A673 (cell line): ENCODE data around the gene CDH15. TPM values are rescaled to one million over a fixed set of nuclear protein-coding genes. Genes with fewer than 3 reads are reported as not detected.

ENCODE experiments used
- BruUV-seq: library from RNA; stranded (reverse); fragments of 400-500 nt; replicated peaks from 2 replicates; lab custom pipeline; 2021; lab: Mats Ljungman, UMichigan
- CTCF ChIA-PET: fragments of 300-600 bp; sonication (Branson Sonifier 250); formaldehyde crosslinking; loops from one replicate; lab custom pipeline; 2022; ENCODE audit warnings: antibody characterized with exemption; lab: Charles Lee
- POLR2A ChIA-PET: fragments of 300-600 bp; sonication (Branson Sonifier 250); formaldehyde crosslinking; loops from one replicate; lab custom pipeline; 2022; ENCODE audit warnings: antibody characterized with exemption; ENCODE audit not compliant: low non-redundant PET; lab: Charles Lee
- DNase-seq: peaks from one replicate; pipeline ENCODE4 v3.0.0-alpha.2; 2015; ENCODE audit warnings: low spot score
- H3K27ac ChIP-seq: fragments of 200-600 bp; sonication (generic); 2 replicates; pipeline ENCODE4 v1.5.1; 2016; ENCODE audit warnings: mixed run types, low read depth, mild to moderate bottlenecking, mixed read lengths, antibody characterized with exemption, low read length; ENCODE audit not compliant: poor library complexity, severe bottlenecking
- H3K27me3 ChIP-seq: fragments of 200-600 bp; sonication (generic); replicated peaks from 2 replicates; pipeline ENCODE4 v1.6.1; 2017; ENCODE audit warnings: mixed run types, low read depth, mild to moderate bottlenecking, mixed read lengths, antibody characterized with exemption, low read length; ENCODE audit not compliant: insufficient read depth, poor library complexity
- H3K36me3 ChIP-seq: fragments of 200-600 bp; sonication (generic); 2 replicates; pipeline ENCODE4 v1.6.1; 2016; ENCODE audit warnings: mixed run types, mild to moderate bottlenecking, mixed read lengths, antibody characterized with exemption, low read length; ENCODE audit not compliant: insufficient read depth, poor library complexity, severe bottlenecking
- H3K4me1 ChIP-seq: fragments of 200-600 bp; sonication (generic); 2 replicates; pipeline ENCODE4 v1.6.1; 2017; ENCODE audit warnings: mixed run types, mild to moderate bottlenecking, mixed read lengths, antibody characterized with exemption, low read length; ENCODE audit not compliant: insufficient read depth, poor library complexity, severe bottlenecking
- H3K4me3 ChIP-seq: fragments of 200-600 bp; sonication (generic); 2 replicates; pipeline ENCODE4 v1.5.1; 2016; ENCODE audit warnings: low read depth, mixed run types, mild to moderate bottlenecking, mixed read lengths, low read length; ENCODE audit not compliant: poor library complexity, severe bottlenecking
- H3K9me3 ChIP-seq: fragments of 200-600 bp; sonication (generic); 2 replicates; pipeline ENCODE4 v1.6.1; 2016; ENCODE audit warnings: mixed run types, low read depth, mild to moderate bottlenecking, mixed read lengths, antibody characterized with exemption, low read length; ENCODE audit not compliant: poor library complexity, severe bottlenecking
- CTCF ChIP-seq: fragments of 300-800, 200-600 bp; sonication (generic); conservative IDR thresholded peaks from 2 replicates; pipeline ENCODE4 v1.5.1; 2017; ENCODE audit warnings: low read depth, mild to moderate bottlenecking, antibody characterized with exemption, low read length, moderate library complexity, mixed read lengths
- EZH2 ChIP-seq: fragments of 200-600 bp; sonication (generic); IDR thresholded peaks from 2 replicates; pipeline ENCODE4 v1.6.1; 2017; ENCODE audit warnings: borderline replicate concordance, low read depth, mild to moderate bottlenecking, mixed read lengths, antibody characterized with exemption, low read length; ENCODE audit not compliant: poor library complexity, severe bottlenecking
- intact Hi-C: fragments of 100-400 bp; cut with micrococcal nuclease; formaldehyde crosslinking; loops from one replicate; pipeline ENCODE4 v1.10.0; 2022; ENCODE audit not compliant: unreplicated experiment
- total RNA-seq: library from RNA; stranded (reverse); gene quantifications from 2 replicates; pipeline ENCODE4 v1.2.3, GENCODE V29; 2021

CDH15 gene
- total RNA-seq, 1 experiment from 2014 or later, result 0.13 TPM

GRCh38 chr16:89155851-89156739 lies 15.5 kb upstream of the CDH15 start:
- intact Hi-C loops, result no loop called here
- Histone ChIP-seq H3K36me3 (no peaks in the 10 kb centered on the region), H3K27ac (no peak overlapping the region), H3K4me3 (no peak overlapping the region), H3K4me1 (no peaks in the 10 kb centered on the region), H3K9me3 (no peaks in the 10 kb centered on the region), H3K27me3 (no peaks in the 10 kb centered on the region)
- POLR2A ChIA-PET, result no interaction called here
- CTCF ChIA-PET, result interaction anchor here (0.5 to 0.6 kb wide), 2 partner anchors 14 to 419 kb away, joined by 3 to 15 read pairs; no protein-coding TSS in a partner anchor
- TF ChIP-seq EZH2, result no peak
- no peak for TF ChIP-seq CTCF
- no peak for DNase-seq
- BruUV-seq, result no TSS peak

- Histone ChIP-seq H3K4me1 (no peaks in the 10 kb centered on the region), H3K36me3 (no peaks in the 10 kb centered on the region), H3K9me3 (no peaks in the 10 kb centered on the region), H3K27ac (no peak overlapping the region), H3K4me3 (no peak overlapping the region), H3K27me3 (no peaks in the 10 kb centered on the region)
- no peak for DNase-seq
- ChIA-PET POLR2A (no interaction called here), CTCF (no interaction called here)
- intact Hi-C loops, result no loop called here
- BruUV-seq, result no TSS peak
- no peak for TF ChIP-seq CTCF
- no peak for TF ChIP-seq EZH2
Observed at GRCh38 chr16:89156740-89157645, 14.6 kb upstream of the CDH15 start.

- no peak for TF ChIP-seq EZH2
- no peak for TF ChIP-seq CTCF
- H3K27ac ChIP-seq, result no peak overlapping the region
- ChIA-PET CTCF (no interaction called here), POLR2A (no interaction called here)
- BruUV-seq, result no TSS peak
- no peak overlapping the region for H3K4me3 ChIP-seq
- H3K36me3 ChIP-seq, result no peaks in the 10 kb centered on the region
- H3K9me3 ChIP-seq, result no peaks in the 10 kb centered on the region
- no peaks in the 10 kb centered on the region for H3K27me3 ChIP-seq
- no peaks in the 10 kb centered on the region for H3K4me1 ChIP-seq
- DNase-seq, result no peak
- intact Hi-C loops, result no loop called here
Observed at GRCh38 chr16:89157778-89158177, 13.8 kb upstream of the CDH15 start.
